ENCODE data around the gene FGF16. TPM values are rescaled to one million over a fixed set of nuclear protein-coding genes. Genes with fewer than 3 reads are reported as not detected.
"Not testable (repeated sequence)": the region's sequence is repeated elsewhere in the genome, so short reads cannot be mapped to it uniquely, and the experiment has no call there.

The FGF16 gene
- polyA plus RNA-seq, 1 of the 3 experiments (the other 2 are of a cell fraction), result not detected

- TF ChIP-seq PBX3 (IDR thresholded peaks at IDR 0.05) (no peak), FOXM1 (IDR thresholded peaks at IDR 0.05; ENCODE audit: low read depth) (no peak), EZH2phosphoT487 (IDR thresholded peaks at IDR 0.05; ENCODE audit: borderline replicate concordance, low read depth) (no peak), NRF1 (IDR thresholded peaks at IDR 0.05; ENCODE audit: low read depth, low read length) (no peak), RAD21 (IDR thresholded peaks at IDR 0.05; ENCODE audit: low read length) (no peak)
- TF ChIP-seq, protein P1, sequence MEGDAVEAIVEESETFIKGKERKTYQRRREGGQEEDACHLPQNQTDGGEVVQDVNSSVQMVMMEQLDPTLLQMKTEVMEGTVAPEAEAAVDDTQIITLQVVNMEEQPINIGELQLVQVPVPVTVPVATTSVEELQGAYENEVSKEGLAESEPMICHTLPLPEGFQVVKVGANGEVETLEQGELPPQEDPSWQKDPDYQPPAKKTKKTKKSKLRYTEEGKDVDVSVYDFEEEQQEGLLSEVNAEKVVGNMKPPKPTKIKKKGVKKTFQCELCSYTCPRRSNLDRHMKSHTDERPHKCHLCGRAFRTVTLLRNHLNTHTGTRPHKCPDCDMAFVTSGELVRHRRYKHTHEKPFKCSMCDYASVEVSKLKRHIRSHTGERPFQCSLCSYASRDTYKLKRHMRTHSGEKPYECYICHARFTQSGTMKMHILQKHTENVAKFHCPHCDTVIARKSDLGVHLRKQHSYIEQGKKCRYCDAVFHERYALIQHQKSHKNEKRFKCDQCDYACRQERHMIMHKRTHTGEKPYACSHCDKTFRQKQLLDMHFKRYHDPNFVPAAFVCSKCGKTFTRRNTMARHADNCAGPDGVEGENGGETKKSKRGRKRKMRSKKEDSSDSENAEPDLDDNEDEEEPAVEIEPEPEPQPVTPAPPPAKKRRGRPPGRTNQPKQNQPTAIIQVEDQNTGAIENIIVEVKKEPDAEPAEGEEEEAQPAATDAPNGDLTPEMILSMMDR (IDR thresholded peaks at IDR 0.05), result no peak
Observed at GRCh38 chrX:77404419-77404818, 42.8 kb upstream of the FGF16 start (continued).

- CTCF ChIA-PET; H3K4me3 ChIP-seq (ENCODE audit: low read depth in 2 of 2, low read length in 1 of 2); H3K9ac ChIP-seq; H3K9me2 ChIP-seq; H2AFZ ChIP-seq (ENCODE audit: low read depth); H3K36me3 ChIP-seq (replicated peaks in 1 of 2; ENCODE audit: control insufficient read depth in 1 of 2, insufficient read depth in 2 of 2, low read length in 1 of 2); H3F3A ChIP-seq (replicated peaks; ENCODE audit: insufficient read depth); DNase-seq; H3K27ac ChIP-seq (ENCODE audit: low read depth in 2 of 2, low read length in 1 of 2); H3K79me2 ChIP-seq (ENCODE audit: insufficient read depth); H3K9me3 ChIP-seq; H3K4me1 ChIP-seq (ENCODE audit: control insufficient read depth in 1 of 2, insufficient read depth in 2 of 2, low read depth in 1 of 2, low read length in 1 of 2); H4K20me1 ChIP-seq (ENCODE audit: insufficient read depth); H3K27me3 ChIP-seq (ENCODE audit: insufficient read depth); H3K4me2 ChIP-seq; POLR2A ChIA-PET: not testable (repeated sequence)
- 0% methylated on average over 1 of the region's 1 CpG for WGBS (ENCODE audit: low lambda C conversion rate)
Observed at GRCh38 chrX:77407821-77408220, 39.4 kb upstream of the FGF16 start.

DNA sequence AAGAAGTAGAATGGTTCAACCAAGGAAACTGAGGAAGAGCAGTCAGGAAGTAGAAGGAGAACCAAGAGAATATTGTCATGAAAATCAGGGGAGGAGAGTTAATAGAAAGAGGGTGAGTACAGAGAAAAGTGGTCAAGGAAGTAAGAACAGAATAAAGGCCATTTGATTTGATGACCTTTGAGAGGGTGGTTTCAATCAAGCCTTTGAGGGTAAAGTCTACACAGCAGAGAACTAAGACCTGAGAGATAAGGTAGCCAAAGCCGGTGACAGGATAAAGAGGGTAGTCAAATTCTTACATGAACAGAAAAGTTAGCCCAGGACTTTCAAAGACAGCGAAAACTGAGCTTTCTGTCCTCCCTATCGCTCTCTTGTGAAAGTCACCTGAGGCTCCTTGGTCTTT, 34.6 kb upstream of the FGF16 start:
- H3K27ac ChIP-seq (ENCODE audit: low read depth in 2 of 2, low read length in 1 of 2), result no peak overlapping the region
- H4K20me1 ChIP-seq (ENCODE audit: insufficient read depth), result no peaks in the 10 kb centered on the region
- TF ChIP-seq NRF1 (IDR thresholded peaks at IDR 0.05; ENCODE audit: low read depth, low read length), result no peak
- no peak overlapping the region for H3K4me2 ChIP-seq
- H3K9me3 ChIP-seq, result no peaks in the 10 kb centered on the region
- no peaks in the 10 kb centered on the region for H3K27me3 ChIP-seq (ENCODE audit: insufficient read depth)
- no peaks in the 10 kb centered on the region for H3K36me3 ChIP-seq (replicated peaks in 1 of 2; ENCODE audit: control insufficient read depth in 1 of 2, insufficient read depth in 2 of 2, low read length in 1 of 2)
- H3K9ac ChIP-seq, result no peak overlapping the region
- no peaks in the 10 kb centered on the region for H3K79me2 ChIP-seq (ENCODE audit: insufficient read depth)
- no peaks in the 10 kb centered on the region for H3F3A ChIP-seq (replicated peaks; ENCODE audit: insufficient read depth)
- CTCF ChIA-PET, result no interaction called here
- no peak for DNase-seq
- no peak overlapping the region for H3K4me3 ChIP-seq (ENCODE audit: low read depth in 2 of 2, low read length in 1 of 2)
- no peaks in the 10 kb centered on the region for H3K4me1 ChIP-seq (ENCODE audit: control insufficient read depth in 1 of 2, insufficient read depth in 2 of 2, low read depth in 1 of 2, low read length in 1 of 2)
- no peaks in the 10 kb centered on the region for H3K9me2 ChIP-seq
- 14% methylated on average over 3 of the region's 3 CpGs for WGBS (ENCODE audit: low lambda C conversion rate)
- no peak overlapping the region for H2AFZ ChIP-seq (ENCODE audit: low read depth)
- POLR2A ChIA-PET, result no interaction called here

DNA sequence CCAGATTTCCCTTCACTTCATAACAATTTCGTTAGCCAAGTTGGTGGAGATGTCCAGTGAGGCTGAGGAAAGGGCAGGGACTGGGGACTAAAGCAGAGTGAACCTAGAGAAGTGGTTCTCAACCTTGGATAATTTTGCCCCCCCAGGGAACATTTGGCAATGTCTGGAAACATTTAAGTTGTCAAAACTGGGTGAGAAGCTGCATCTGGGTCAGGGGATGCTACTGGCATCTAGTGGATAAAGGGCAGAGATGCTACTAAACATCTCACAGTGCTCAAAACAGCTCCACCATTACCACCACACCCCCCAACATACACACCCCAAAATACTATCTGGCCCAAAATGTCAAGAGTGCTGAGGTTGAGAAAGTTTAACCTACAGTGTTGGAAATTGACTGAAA, 32.0 kb upstream of the FGF16 start:
- CTCF ChIA-PET, result interaction anchor here (0.8 to 1.5 kb wide), 2 partner anchors 12 to 80 kb away, joined by 3 to 4 read pairs; no protein-coding TSS in a partner anchor
- TF ChIP-seq PBX3 (IDR thresholded peaks at IDR 0.05) (no peak), FOXM1 (IDR thresholded peaks at IDR 0.05; ENCODE audit: low read depth) (no peak), TEAD4 (IDR thresholded peaks at IDR 0.05; ENCODE audit: borderline replicate concordance, insufficient read depth) (no peak), FOXJ3 (CRISPR knock-in tag; IDR thresholded peaks at IDR 0.05) (no peak), RFX5 (IDR thresholded peaks at IDR 0.05; ENCODE audit: low read length) (no peak), SIN3A (IDR thresholded peaks at IDR 0.05; ENCODE audit: borderline replicate concordance, low read depth, low read length) (no peak), RXRA (IDR thresholded peaks at IDR 0.05; ENCODE audit: borderline replicate concordance, low read depth) (no peak)
- TF ChIP-seq, protein P2, sequence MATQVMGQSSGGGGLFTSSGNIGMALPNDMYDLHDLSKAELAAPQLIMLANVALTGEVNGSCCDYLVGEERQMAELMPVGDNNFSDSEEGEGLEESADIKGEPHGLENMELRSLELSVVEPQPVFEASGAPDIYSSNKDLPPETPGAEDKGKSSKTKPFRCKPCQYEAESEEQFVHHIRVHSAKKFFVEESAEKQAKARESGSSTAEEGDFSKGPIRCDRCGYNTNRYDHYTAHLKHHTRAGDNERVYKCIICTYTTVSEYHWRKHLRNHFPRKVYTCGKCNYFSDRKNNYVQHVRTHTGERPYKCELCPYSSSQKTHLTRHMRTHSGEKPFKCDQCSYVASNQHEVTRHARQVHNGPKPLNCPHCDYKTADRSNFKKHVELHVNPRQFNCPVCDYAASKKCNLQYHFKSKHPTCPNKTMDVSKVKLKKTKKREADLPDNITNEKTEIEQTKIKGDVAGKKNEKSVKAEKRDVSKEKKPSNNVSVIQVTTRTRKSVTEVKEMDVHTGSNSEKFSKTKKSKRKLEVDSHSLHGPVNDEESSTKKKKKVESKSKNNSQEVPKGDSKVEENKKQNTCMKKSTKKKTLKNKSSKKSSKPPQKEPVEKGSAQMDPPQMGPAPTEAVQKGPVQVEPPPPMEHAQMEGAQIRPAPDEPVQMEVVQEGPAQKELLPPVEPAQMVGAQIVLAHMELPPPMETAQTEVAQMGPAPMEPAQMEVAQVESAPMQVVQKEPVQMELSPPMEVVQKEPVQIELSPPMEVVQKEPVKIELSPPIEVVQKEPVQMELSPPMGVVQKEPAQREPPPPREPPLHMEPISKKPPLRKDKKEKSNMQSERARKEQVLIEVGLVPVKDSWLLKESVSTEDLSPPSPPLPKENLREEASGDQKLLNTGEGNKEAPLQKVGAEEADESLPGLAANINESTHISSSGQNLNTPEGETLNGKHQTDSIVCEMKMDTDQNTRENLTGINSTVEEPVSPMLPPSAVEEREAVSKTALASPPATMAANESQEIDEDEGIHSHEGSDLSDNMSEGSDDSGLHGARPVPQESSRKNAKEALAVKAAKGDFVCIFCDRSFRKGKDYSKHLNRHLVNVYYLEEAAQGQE (IDR thresholded peaks at IDR 0.05; ENCODE audit: low read depth, low read length), result no peak

More for the DNA sequence above, 32.0 kb upstream of the FGF16 start:
- Histone ChIP-seq H3K79me2 (ENCODE audit: insufficient read depth) (no peaks in the 10 kb centered on the region), H3K4me2 (no peak overlapping the region), H4K20me1 (ENCODE audit: insufficient read depth) (no peaks in the 10 kb centered on the region), H3K9me3 (no peaks in the 10 kb centered on the region), H3K9ac (no peak overlapping the region), H3K27me3 (ENCODE audit: insufficient read depth) (no peaks in the 10 kb centered on the region), H2AFZ (ENCODE audit: low read depth) (peak overlapping the region; percentile 23; the same call in 1 of the 2 replicates), H3K36me3 (replicated peaks in 1 of 2; ENCODE audit: control insufficient read depth in 1 of 2, insufficient read depth in 2 of 2, low read length in 1 of 2) (no peaks in the 10 kb centered on the region), H3K4me1 (ENCODE audit: control insufficient read depth in 1 of 2, insufficient read depth in 2 of 2, low read depth in 1 of 2, low read length in 1 of 2) (no peaks in the 10 kb centered on the region), H3K4me3 (ENCODE audit: low read depth in 2 of 2, low read length in 1 of 2) (no peak overlapping the region), H3K9me2 (no peaks in the 10 kb centered on the region), H3F3A (replicated peaks; ENCODE audit: insufficient read depth) (no peaks in the 10 kb centered on the region), H3K27ac (ENCODE audit: low read depth in 2 of 2, low read length in 1 of 2) (peak overlapping the region in 1 of 2 experiments; percentile 35; a peak in 1 of 4 replicates)
- no peak for DNase-seq
- WGBS (ENCODE audit: low lambda C conversion rate), result 0% methylated on average over 1 of the region's 1 CpG
- POLR2A ChIA-PET, result no interaction called here
